DND-41 (cell line): Measurements from ENCODE around the gene PRKCE.

Source experiments
- ATAC-seq: fragments of 200-7000 bp; cut with Tn5 transposase; 3 replicates; pipeline ENCODE4 v1.9.1; 2021; ENCODE audit warnings: low read depth; ENCODE audit not compliant: insufficient read depth
- DNase-seq: peaks from one replicate; pipeline ENCODE4 v3.0.0-alpha.2; 2020
- H2AFZ ChIP-seq: 2 replicates; pipeline ENCODE4 v1.6.0; 2012; ENCODE audit warnings: low read depth, low read length
- H3K27ac ChIP-seq: 2 replicates; pipeline ENCODE4 v1.5.1; 2012; ENCODE audit warnings: low read length, inconsistent platforms
- H3K27me3 ChIP-seq: fragments of 200-600 bp; sonication (generic); 2 replicates; pipeline ENCODE4 v1.6.0; 2012; ENCODE audit warnings: low read length, mild to moderate bottlenecking, inconsistent platforms; ENCODE audit not compliant: insufficient read depth, poor library complexity
- H3K36me3 ChIP-seq: 2 replicates; pipeline ENCODE4 v1.5.1; 2012; ENCODE audit warnings: low read length, inconsistent platforms; ENCODE audit not compliant: insufficient read depth
- H3K4me1 ChIP-seq: 2 replicates; pipeline ENCODE4 v1.5.1; 2012; ENCODE audit warnings: mild to moderate bottlenecking, low read length; ENCODE audit not compliant: insufficient read depth
- H3K4me2 ChIP-seq: 2 replicates; pipeline ENCODE4 v1.6.0; 2012; ENCODE audit warnings: mild to moderate bottlenecking, moderate library complexity, low read length, inconsistent platforms; ENCODE audit not compliant: insufficient read depth
- H3K4me3 ChIP-seq, 2 experiments: fragments of 200-600 bp in 1 of 2; shearing (Covaris generic) in 1 of 2; 2 replicates each; pipeline ENCODE4 v1.5.1; 2012 to 2016; ENCODE audit warnings: inconsistent platforms in 2 of 2, low read length in 2 of 2, mild to moderate bottlenecking in 2 of 2, low read depth in 1 of 2, moderate library complexity in 1 of 2
- H3K79me2 ChIP-seq: 2 replicates; pipeline ENCODE4 v1.6.0; 2012; ENCODE audit warnings: low read length, inconsistent platforms; ENCODE audit not compliant: insufficient read depth
- H3K9ac ChIP-seq: 2 replicates; pipeline ENCODE4 v1.6.0; 2012; ENCODE audit warnings: low read depth, mild to moderate bottlenecking, inconsistent platforms, low read length, moderate library complexity
- H3K9me3 ChIP-seq: 2 replicates; pipeline ENCODE4 v1.5.1; 2012; ENCODE audit warnings: low read length, moderate library complexity, mild to moderate bottlenecking, inconsistent platforms; ENCODE audit not compliant: insufficient read depth, severe bottlenecking
- H4K20me1 ChIP-seq: 2 replicates; pipeline ENCODE4 v1.6.0; 2012; ENCODE audit warnings: low read length; ENCODE audit not compliant: insufficient read depth
- CTCF ChIP-seq: IDR thresholded peaks from 2 replicates; pipeline ENCODE4 v1.5.1; 2012; ENCODE audit warnings: borderline replicate concordance, low read length, moderate library complexity, mild to moderate bottlenecking; ENCODE audit not compliant: poor library complexity, severe bottlenecking; ENCODE audit errors: extremely low read depth
- EZH2 ChIP-seq: IDR thresholded peaks from 3 replicates; pipeline ENCODE4 v1.6.1; 2012; ENCODE audit warnings: borderline replicate concordance, low read depth, mild to moderate bottlenecking, moderate library complexity, low read length, inconsistent platforms; ENCODE audit not compliant: severe bottlenecking

Gene PRKCE

GRCh38 chr2:45799679-45800381 lies 148.4 kb downstream of the PRKCE start:
- no peak for ATAC-seq

GRCh38 chr2:45802499-45803138 lies 151.1 kb downstream of the PRKCE start:
- no peaks in the 10 kb centered on the region for H3K9me3 ChIP-seq
- no peaks in the 10 kb centered on the region for H3K4me1 ChIP-seq
- ATAC-seq = no peak
- no peaks in the 10 kb centered on the region for H3K79me2 ChIP-seq
- H3K4me2 ChIP-seq = no peak overlapping the region
- H3K9ac ChIP-seq = no peak overlapping the region
- no peak for TF ChIP-seq CTCF
- TF ChIP-seq EZH2 = no peak
- no peak overlapping the region for H3K27ac ChIP-seq
- no peaks in the 10 kb centered on the region for H3K36me3 ChIP-seq
- H3K4me3 ChIP-seq = no peak overlapping the region
- DNase-seq = no peak
- H4K20me1 ChIP-seq = no peaks in the 10 kb centered on the region
- H3K27me3 ChIP-seq = no peaks in the 10 kb centered on the region
- H2AFZ ChIP-seq = no peak overlapping the region

More at GRCh38 chr2:45799679-45800381, 148.4 kb downstream of the PRKCE start:
- Histone ChIP-seq H3K27me3 (no peaks in the 10 kb centered on the region), H3K9me3 (no peaks in the 10 kb centered on the region), H3K27ac (no peak overlapping the region), H3K4me3 (no peak overlapping the region), H3K4me1 (no peaks in the 10 kb centered on the region), H2AFZ (no peak overlapping the region), H4K20me1 (no peaks in the 10 kb centered on the region), H3K79me2 (no peaks in the 10 kb centered on the region), H3K9ac (no peak overlapping the region), H3K4me2 (no peak overlapping the region), H3K36me3 (no peaks in the 10 kb centered on the region)
- no peak for DNase-seq
- TF ChIP-seq CTCF = no peak
- TF ChIP-seq EZH2 = no peak

- Histone ChIP-seq H3K36me3 (no peaks in the 10 kb centered on the region), H3K79me2 (no peaks in the 10 kb centered on the region), H4K20me1 (peaks cover 3% of the 10 kb centered on the region; the same call in 1 of the 2 replicates), H3K27ac (no peak overlapping the region), H3K9me3 (no peaks in the 10 kb centered on the region), H3K9ac (no peak overlapping the region), H2AFZ (no peak overlapping the region), H3K4me2 (no peak overlapping the region), H3K27me3 (no peaks in the 10 kb centered on the region), H3K4me3 (no peak overlapping the region), H3K4me1 (no peaks in the 10 kb centered on the region)
- DNase-seq = no peak
- no peak for ATAC-seq
- TF ChIP-seq CTCF = no peak
Measured at GRCh38 chr2:45804987-45805755, 153.7 kb downstream of the PRKCE start.
